Heart right ventricle (tissue), 16 donors: ENCODE results near the gene NOSTRIN. TPM values are rescaled to one million over a fixed set of nuclear protein-coding genes. Genes with fewer than 3 reads are reported as not detected.
A peak's percentile ranks its signal among the peaks of the same experiment; 100 is the strongest.

Source experiments
- ATAC-seq, 8 donors: fragments of 200-7000 bp; cut with Tn5 transposase; one replicate each; pipeline ENCODE4 v1.9.1; 2020; ENCODE audit warnings: mild to moderate bottlenecking in 8 of 8, moderate library complexity in 8 of 8, moderate number of reproducible peaks in 1 of 8
- DNase-seq, 2 donors: peaks; one replicate each; pipeline ENCODE4 v3.0.0-alpha.2; 2020
- H3K27ac ChIP-seq, 10 donors: fragments of 200-600 bp; sonication (generic) in 2 of 10; one replicate each; pipeline versions ENCODE4 v1.5.0 to v1.8.0; 2020 to 2022; ENCODE audit warnings: mild to moderate bottlenecking in 3 of 10
- H3K27me3 ChIP-seq, 7 donors: fragments of 200-600 bp; one replicate each; pipeline ENCODE4 v1.8.0; 2021 to 2022; ENCODE audit warnings: mild to moderate bottlenecking in 2 of 7
- H3K36me3 ChIP-seq, 9 donors: fragments of 200-600 bp; sonication (generic) in 1 of 9; one replicate each; pipeline versions ENCODE4 v1.5.0 to v1.8.0; 2020 to 2022; ENCODE audit warnings: mild to moderate bottlenecking in 2 of 9
- H3K4me1 ChIP-seq, 9 donors: fragments of 200-600 bp; sonication (generic) in 1 of 9; one replicate each; pipeline versions ENCODE4 v1.5.0 to v1.8.0; 2020 to 2022; ENCODE audit warnings: mild to moderate bottlenecking in 4 of 9
- H3K4me3 ChIP-seq, 10 donors: fragments of 200-600 bp; sonication (generic) in 2 of 10; one replicate each; pipeline versions ENCODE4 v1.5.0 to v1.8.0; 2020 to 2022; ENCODE audit warnings: mild to moderate bottlenecking in 7 of 10, moderate library complexity in 2 of 10
- H3K9me3 ChIP-seq, 11 donors: fragments of 200-600 bp in 10 of 11; sonication (generic) in 2 of 11; one replicate each; pipeline versions ENCODE4 v1.5.0 to v1.8.0; 2013 to 2022; ENCODE audit warnings: mild to moderate bottlenecking in 2 of 11, control low read depth in 1 of 11, moderate library complexity in 1 of 11
- CTCF ChIP-seq, 9 donors: fragments of 200-600 bp; sonication (generic) in 2 of 9; IDR thresholded peaks; one replicate each; pipeline versions ENCODE4 v1.5.0 to v1.8.0; 2021 to 2022; ENCODE audit warnings: antibody characterized with exemption in 9 of 9, mild to moderate bottlenecking in 5 of 9, moderate library complexity in 1 of 9
- whole genome bisulfite sequencing, 2 donors: extraction: QIAGEN DNeasy Blood & Tissue Kit; methylation state at CpG; one replicate each; pipeline ENCODE4 v1.1.7; 2013; ENCODE audit warnings: inconsistent platforms in 1 of 2; 5-methylcytosine and 5-hydroxymethylcytosine counted together
- intact Hi-C, 10 donors: fragments of 100-400 bp; cut with DNase I; formaldehyde crosslinking; loops; one replicate each; pipeline versions ENCODE4 v1.11.1 to v1.14.2; 2022
- long read RNA-seq, 3 donors: library from polyadenylated mRNA; unstranded; transcript quantifications; one replicate each; pipeline ENCODE4 v2.0.0, GENCODE V29; 2020 to 2021
- polyA plus RNA-seq, 2 donors: library from polyadenylated mRNA; stranded (reverse); fragments of 200-250 nt; gene quantifications; one replicate each; pipeline ENCODE4 v1.2.3, GENCODE V29; 2013
- total RNA-seq, 10 donors: library from RNA; stranded (reverse); fragmentation: NEBNext Ultra II Directional in 3 of 10; extraction: Animal tissue kit (Norgen Biotek cat#: 25700) in 3 of 10; gene quantifications; one replicate each; pipeline versions ENCODE4 v1.2.1 to v1.2.4, GENCODE V29; 2021 to 2023
- donor health status: Arrhythmogenic right ventricular cardiomyopathy.
- donor health status: ischemic (EF 13 %, LVEDD 7.1; RV severe dilation, severe dysfunction).
- donor health status: healthy with polysubstance abuse.
- donor health status: DM: no; HTN: yes; CAD: no.
- donor health status: DM: no; HTN: no; CAD: no.
- donor health status: ischemic (EF 25% LVEDD 6.9; RV normal size, moderate dysfunction).
- donor health status: ischemic (EF 25% LVEDD 5.7; RV mildly dilated, moderate dysfunction).
- donor health status: healthy.
- donor health status: DM: yes; HTN: yes; CAD: no.
- donor health status: Ischemic cardiomyopathy.
- donor health status: ischemic (EF 35%, LVEDD 5.7; RV mildly dilated, moderate dysfunction).
- donor health status: nonischemic (EF 11% LVEDD 7.7; RV severe dilation, severe dysfunction).
- donor health status: DM: yes; HTN: yes; CAD: no.
- donor health status: PGD.
- donor health status: ischemic (EF 29% LVEDD 5.4; RV normal size, mild dysfunction).
- donor health status: nonischemic (EF 23%, LVEDD 6.1; RV moderate dilation, normal function).

Gene NOSTRIN
- total RNA-seq (10 to 100 TPM in 7 of 10 donors, 1 to 10 TPM in 3; 5.0 to 22.1 (median 12.2) TPM), polyA plus RNA-seq (10 to 100 TPM; 11.6 to 44.6 TPM)
- long read RNA-seq, donor 1, transcript NOSTRIN-201 (16 exons, 2,294 nt), result major isoform, 7 of 12 reads
- long read RNA-seq, donor 1, partial matches to known transcripts, result 1 of 12 reads
- long read RNA-seq, donor 1, other reads (novel, unspliced or antisense), result 2 of 12 reads
- long read RNA-seq, donor 2, transcript NOSTRIN-201 (16 exons, 2,294 nt), result major isoform, 5 of 6 reads
- long read RNA-seq, donor 2, partial matches to known transcripts, result 1 of 6 reads
- long read RNA-seq, donor 2, other reads (novel, unspliced or antisense), result 0 of 6 reads
- long read RNA-seq, donor 3, transcript NOSTRIN-201 (16 exons, 2,294 nt), result major isoform, 7 of 13 reads
- long read RNA-seq, donor 3, partial matches to known transcripts, result 2 of 13 reads
- long read RNA-seq, donor 3, other reads (novel, unspliced or antisense), result 3 of 13 reads

- ATAC-seq (peak; percentile 83 to 93 (median 90)), DNase-seq (peak in 1 of 2 donors; percentile 75)
- Histone ChIP-seq H3K36me3 (no peaks in the 10 kb centered on the region), H3K4me1 (peaks cover 0 to 71% (median 25%) of the 10 kb centered on the region in 9 donors), H3K27me3 (no peaks in the 10 kb centered on the region), H3K9me3 (no peaks in the 10 kb centered on the region), H3K27ac (peak within 1 kb of the TSS; percentile 8 to 85 (median 74)), H3K4me3 (peak within 1 kb of the TSS; percentile 18 to 54 (median 42))
- TF ChIP-seq CTCF (IDR thresholded peaks at IDR 0.05), result no peak
- 15 to 19% methylated on average over 10 of the region's 10 CpGs for WGBS, 2 donors
- intact Hi-C loops, result loop anchor here in 1 of 10 donors (5.0 kb wide), 1 partner anchor 45 kb away; no protein-coding TSS in a partner anchor
Observed at GRCh38 chr2:168801961-168802858, at the start of gene NOSTRIN. NOSTRIN (plus strand) TSS chr2:168802637; CDS start chr2:168802647, 10 bp downstream.

- H3K27me3 ChIP-seq, result no peaks in the 10 kb centered on the region
- intact Hi-C loops, result loop anchor here in 3 of 10 donors (10.0 kb wide), 2 partner anchors 49 to 299 kb away; partner anchors contain the start of gene CERS6 (in 3 of the 3)
- no peak overlapping the region for H3K4me3 ChIP-seq
- DNase-seq, result no peak
- WGBS, 2 donors, result 92 to 97% methylated on average over 8 of the region's 8 CpGs
- ATAC-seq, result no peak
- no peak for TF ChIP-seq CTCF (IDR thresholded peaks at IDR 0.05)
- no peak overlapping the region for H3K27ac ChIP-seq
- no peaks in the 10 kb centered on the region for H3K9me3 ChIP-seq
- H3K36me3 ChIP-seq, result peaks cover 0 to 12% (median 0%) of the 10 kb centered on the region in 9 donors
- peaks cover 0 to 69% (median 34%) of the 10 kb centered on the region in 9 donors for H3K4me1 ChIP-seq
Observed at GRCh38 chr2:168753765-168754329, 48.6 kb upstream of the NOSTRIN start.

- 26 to 34% methylated on average over 3 of the region's 3 CpGs for WGBS, 2 donors
- DNase-seq, result no peak
- ATAC-seq, result peak; percentile 64 to 89 (median 80)
- peak overlapping the region in 9 of 10 donors; percentile 5 to 71 (median 42) for H3K27ac ChIP-seq
- peaks cover 0 to 12% (median 0%) of the 10 kb centered on the region in 9 donors for H3K36me3 ChIP-seq
- intact Hi-C loops, result loop anchor here in 7 of 10 donors (5.0 to 10.0 kb wide), 5 partner anchors 35 to 410 kb away; partner anchors contain the start of gene CERS6 (in 3 of the 7)
- H3K4me3 ChIP-seq, result no peak overlapping the region
- H3K27me3 ChIP-seq, result no peaks in the 10 kb centered on the region
- H3K9me3 ChIP-seq, result no peaks in the 10 kb centered on the region
- H3K4me1 ChIP-seq, result peaks cover 0 to 37% (median 17%) of the 10 kb centered on the region in 9 donors
- no peak for TF ChIP-seq CTCF (IDR thresholded peaks at IDR 0.05)
Observed at GRCh38 chr2:168757223-168757622, 45.2 kb upstream of the NOSTRIN start.
